ENCODE results near the gene XPR1.
A peak's percentile ranks its signal among the peaks of the same experiment; 100 is the strongest.
"Not testable (repeated sequence)": the region's sequence is repeated elsewhere in the genome, so short reads cannot be mapped to it uniquely, and the experiment has no call there.

The XPR1 gene

GRCh38 chr1:180662709-180663108 lies 30.9 kb downstream of the XPR1 start:
- TF ChIP-seq CTCF (IDR thresholded peaks at IDR 0.05; ENCODE audit: insufficient read depth, missing control alignments) = no peak
- FAIRE-seq = no peak
- no peak for DNase-seq (ENCODE audit: insufficient read length, low spot score)

- FAIRE-seq (peak; percentile 11), DNase-seq (ENCODE audit: insufficient read length, low spot score) (no peak)
- no peak for TF ChIP-seq CTCF (IDR thresholded peaks at IDR 0.05; ENCODE audit: insufficient read depth, missing control alignments)
Measured at GRCh38 chr1:180670681-180671080, 38.9 kb downstream of the XPR1 start.

DNA sequence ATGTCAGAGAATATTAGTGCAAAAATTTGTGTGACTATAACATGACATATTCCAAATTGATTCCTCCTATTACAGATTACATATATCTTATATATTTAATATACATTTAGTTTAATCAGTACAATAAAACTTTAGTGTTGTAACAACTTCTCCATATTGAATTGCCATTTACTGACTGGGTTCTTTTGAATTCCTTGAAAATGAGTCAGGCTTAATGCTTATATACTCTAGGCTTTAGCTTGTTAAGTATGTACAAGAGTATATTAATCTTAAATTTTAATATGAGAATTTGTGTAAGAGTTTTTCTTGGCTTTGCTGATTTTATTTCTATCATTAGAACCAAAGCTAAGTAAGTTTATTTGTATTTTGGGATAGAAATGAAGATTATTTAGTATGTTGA lies 40.3 kb downstream of the XPR1 start:
- no peak for TF ChIP-seq CTCF (IDR thresholded peaks at IDR 0.05; ENCODE audit: insufficient read depth, missing control alignments)
- no peak for FAIRE-seq
- no peak for DNase-seq (ENCODE audit: insufficient read length, low spot score)

GRCh38 chr1:180672505-180672904 lies 40.7 kb downstream of the XPR1 start:
- DNase-seq (ENCODE audit: insufficient read length, low spot score) (no peak), FAIRE-seq (peak; percentile 56)
- TF ChIP-seq CTCF (IDR thresholded peaks at IDR 0.05; ENCODE audit: insufficient read depth, missing control alignments) = no peak

DNA sequence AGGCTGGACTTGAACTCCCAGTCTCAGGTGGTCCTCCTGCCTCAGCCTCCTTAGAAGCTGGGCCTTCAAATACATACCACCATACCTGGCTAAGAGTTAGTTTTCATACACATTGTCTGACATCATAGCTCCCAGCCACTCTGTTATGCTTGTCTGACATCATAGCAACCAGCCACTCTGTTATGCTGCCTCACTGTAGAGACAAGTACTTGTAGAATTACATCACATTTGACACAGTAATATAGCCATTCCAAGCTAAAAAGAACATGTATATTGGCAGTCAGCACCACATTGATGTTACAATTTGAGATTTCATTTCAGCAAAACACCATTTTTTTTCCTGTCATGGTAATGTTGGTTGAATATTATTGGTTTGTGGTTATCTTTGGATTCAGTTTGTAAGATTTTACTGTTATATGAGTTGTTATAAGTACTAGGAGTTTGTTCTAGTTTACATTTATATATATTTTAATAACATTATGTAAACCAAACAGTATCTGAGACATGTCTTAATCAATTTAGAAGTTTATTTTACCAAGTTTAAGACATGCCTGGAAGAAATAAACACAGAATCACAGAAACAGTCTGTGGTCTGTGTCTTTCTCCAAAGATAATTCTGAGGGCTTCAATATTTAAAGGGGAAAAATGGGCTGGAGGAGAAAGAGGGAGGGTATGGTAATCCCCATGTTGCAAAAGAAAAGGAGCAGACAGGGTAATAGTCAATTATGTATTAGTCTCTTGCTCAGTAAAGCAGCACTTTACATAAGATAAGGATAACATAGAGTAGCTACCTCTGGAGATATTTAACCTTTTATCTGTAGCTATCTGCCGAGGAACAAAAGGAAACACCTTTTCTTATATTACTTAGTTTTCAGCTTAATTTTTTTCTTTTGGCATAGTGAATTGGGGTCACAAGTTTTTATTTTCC lies 43.0 kb downstream of the XPR1 start:
- TF ChIP-seq CTCF (IDR thresholded peaks at IDR 0.05; ENCODE audit: insufficient read depth, missing control alignments) = no peak
- FAIRE-seq = peak; percentile 16
- no peak for DNase-seq (ENCODE audit: insufficient read length, low spot score)

GRCh38 chr1:180675586-180675985 lies 43.8 kb downstream of the XPR1 start:
- no peak for TF ChIP-seq CTCF (IDR thresholded peaks at IDR 0.05; ENCODE audit: insufficient read depth, missing control alignments)
- peak; percentile 55 for FAIRE-seq
- no peak for DNase-seq (ENCODE audit: insufficient read length, low spot score)

- no peak for DNase-seq (ENCODE audit: insufficient read length, low spot score)
- FAIRE-seq = peak; percentile 75
Measured at GRCh38 chr1:180680558-180681144, 48.8 kb downstream of the XPR1 start.

DNA sequence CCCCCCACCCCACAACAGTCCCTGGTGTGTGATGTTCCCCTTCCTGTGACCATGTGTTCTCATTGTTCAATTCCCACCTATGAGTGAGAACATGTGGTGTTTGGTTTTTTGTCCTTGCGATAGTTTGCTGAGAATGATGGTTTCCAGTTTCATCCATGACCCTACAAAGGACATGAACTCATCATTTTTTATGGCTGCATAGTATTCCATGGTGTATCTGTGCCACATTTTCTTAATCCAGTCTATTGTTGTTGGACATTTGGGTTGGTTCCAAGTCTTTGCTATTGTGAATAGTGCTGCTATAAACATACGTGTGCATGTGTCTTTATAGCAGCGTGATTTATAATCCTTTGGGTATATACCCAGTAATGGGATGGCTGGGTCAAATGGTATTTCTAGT lies 51.3 kb downstream of the XPR1 start:
- not testable (repeated sequence) for FAIRE-seq; DNase-seq (ENCODE audit: insufficient read length, low spot score)

More at GRCh38 chr1:180680558-180681144, 48.8 kb downstream of the XPR1 start:
- TF ChIP-seq CTCF (IDR thresholded peaks at IDR 0.05; ENCODE audit: insufficient read depth, missing control alignments) = no peak

Data from D721Med (cell line).